ENCODE data around the gene CEP57L1.
"Not testable (repeated sequence)": the region's sequence is repeated elsewhere in the genome, so short reads cannot be mapped to it uniquely, and the experiment has no call there.

The CEP57L1 gene

GRCh38 chr6:109074133-109074415 is 21.2 kb upstream of the CEP57L1 start:
- no peak for DNase-seq (ENCODE audit: low spot score)

- DNase-seq (ENCODE audit: low spot score): no peak
These were observed 19.4 kb upstream of the CEP57L1 start for GRCh38 chr6:109075934-109076333.

GRCh38 chr6:109076377-109076776 is 18.9 kb upstream of the CEP57L1 start:
- no peak for DNase-seq (ENCODE audit: low spot score)

GRCh38 chr6:109079981-109080380 is 15.3 kb upstream of the CEP57L1 start:
- no peak for DNase-seq (ENCODE audit: low spot score)

- no peak for DNase-seq (ENCODE audit: low spot score)
These were observed 14.3 kb upstream of the CEP57L1 start for GRCh38 chr6:109081026-109081425.

- DNase-seq (ENCODE audit: low spot score): no peak
These were observed 13.7 kb upstream of the CEP57L1 start for GRCh38 chr6:109081516-109082187.

GRCh38 chr6:109082188-109082577 is 13.1 kb upstream of the CEP57L1 start:
- DNase-seq (ENCODE audit: low spot score): no peak

- DNase-seq (ENCODE audit: low spot score): no peak
These were observed 11.7 kb upstream of the CEP57L1 start for GRCh38 chr6:109083657-109084056.

- DNase-seq (ENCODE audit: low spot score): not testable (repeated sequence)
These were observed 11.2 kb upstream of the CEP57L1 start for GRCh38 chr6:109084146-109084545.

GRCh38 chr6:109087661-109088264 is 7.5 kb upstream of the CEP57L1 start:
- DNase-seq (ENCODE audit: low spot score): no peak

GRCh38 chr6:109088995-109089394 is 6.3 kb upstream of the CEP57L1 start:
- no peak for DNase-seq (ENCODE audit: low spot score)

- no peak for DNase-seq (ENCODE audit: low spot score)
These were observed 3.8 kb upstream of the CEP57L1 start for GRCh38 chr6:109091314-109092024.

- no peak for DNase-seq (ENCODE audit: low spot score)
These were observed 3.2 kb upstream of the CEP57L1 start for GRCh38 chr6:109092074-109092473.

GRCh38 chr6:109093732-109094415 is 1.4 kb upstream of the CEP57L1 start:
- no peak for DNase-seq (ENCODE audit: low spot score)

- peak; percentile 99 for DNase-seq (ENCODE audit: low spot score)
These were observed 781 bp upstream of the CEP57L1 start, which contains the start of gene SESN1 for GRCh38 chr6:109094416-109095035. Gene SESN1 (minus strand): TSS chr6:109094846. CDS start chr6:109094073, 773 bp downstream.

- no peak for DNase-seq (ENCODE audit: low spot score)
These were observed 453 bp downstream of the CEP57L1 start for GRCh38 chr6:109095835-109096084.

GRCh38 chr6:109096208-109096607 is 901 bp downstream of the CEP57L1 start:
- no peak for DNase-seq (ENCODE audit: low spot score)

GRCh38 chr6:109097661-109098060 is 2.4 kb downstream of the CEP57L1 start:
- DNase-seq (ENCODE audit: low spot score): no peak

GRCh38 chr6:109102762-109103161 is 7.5 kb downstream of the CEP57L1 start:
- no peak for DNase-seq (ENCODE audit: low spot score)

- DNase-seq (ENCODE audit: low spot score): no peak
These were observed 8.6 kb downstream of the CEP57L1 start for GRCh38 chr6:109103942-109104341.

GRCh38 chr6:109104512-109104911 is 9.2 kb downstream of the CEP57L1 start:
- no peak for DNase-seq (ENCODE audit: low spot score)

GRCh38 chr6:109105681-109106080 is 10.4 kb downstream of the CEP57L1 start:
- no peak for DNase-seq (ENCODE audit: low spot score)

- DNase-seq (ENCODE audit: low spot score): not testable (repeated sequence)
These were observed 14.4 kb downstream of the CEP57L1 start for GRCh38 chr6:109109663-109110062.
